Measurements from ENCODE around the gene ST6GALNAC3.
A peak's percentile ranks its signal among the peaks of the same experiment; 100 is the strongest.

ST6GALNAC3 gene

GRCh38 chr1:76144247-76144646 lies 69.7 kb downstream of the ST6GALNAC3 start:
- DNase-seq (ENCODE audit: low read depth in 1 of 2, low spot score in 1 of 2): no peak
- TF ChIP-seq JUND (IDR thresholded peaks at IDR 0.05; ENCODE audit: low read depth): no peak
- in situ Hi-C loops (cut with HindIII; ENCODE audit: low pct_unique_long_range_greater_than_20kb, low sequenced_read_pairs): no loop called here

- in situ Hi-C loops (cut with HindIII; ENCODE audit: low pct_unique_long_range_greater_than_20kb, low sequenced_read_pairs): no loop called here
- TF ChIP-seq JUND (IDR thresholded peaks at IDR 0.05; ENCODE audit: low read depth): no peak
- DNase-seq (ENCODE audit: low read depth in 1 of 2, low spot score in 1 of 2): no peak
Measured at GRCh38 chr1:76145332-76145731, 70.8 kb downstream of the ST6GALNAC3 start.

GRCh38 chr1:76146184-76146583 lies 71.6 kb downstream of the ST6GALNAC3 start:
- in situ Hi-C loops (cut with HindIII; ENCODE audit: low pct_unique_long_range_greater_than_20kb, low sequenced_read_pairs): no loop called here
- no peak for DNase-seq (ENCODE audit: low read depth in 1 of 2, low spot score in 1 of 2)
- TF ChIP-seq JUND (IDR thresholded peaks at IDR 0.05; ENCODE audit: low read depth): no peak

- DNase-seq (ENCODE audit: low read depth in 1 of 2, low spot score in 1 of 2): no peak
- no peak for TF ChIP-seq JUND (IDR thresholded peaks at IDR 0.05; ENCODE audit: low read depth)
- in situ Hi-C loops (cut with HindIII; ENCODE audit: low pct_unique_long_range_greater_than_20kb, low sequenced_read_pairs): no loop called here
Measured at GRCh38 chr1:76147917-76148316, 73.4 kb downstream of the ST6GALNAC3 start.

- DNase-seq (ENCODE audit: low read depth in 1 of 2, low spot score in 1 of 2): no peak
- in situ Hi-C loops (cut with HindIII; ENCODE audit: low pct_unique_long_range_greater_than_20kb, low sequenced_read_pairs): no loop called here
- TF ChIP-seq JUND (IDR thresholded peaks at IDR 0.05; ENCODE audit: low read depth): no peak
Measured at GRCh38 chr1:76148460-76148859, 73.9 kb downstream of the ST6GALNAC3 start.

GRCh38 chr1:76153841-76154205 lies 79.3 kb downstream of the ST6GALNAC3 start:
- in situ Hi-C loops (cut with HindIII; ENCODE audit: low pct_unique_long_range_greater_than_20kb, low sequenced_read_pairs): no loop called here
- no peak for TF ChIP-seq JUND (IDR thresholded peaks at IDR 0.05; ENCODE audit: low read depth)
- DNase-seq (ENCODE audit: low read depth in 1 of 2, low spot score in 1 of 2): no peak

GRCh38 chr1:76154206-76154956 lies 79.8 kb downstream of the ST6GALNAC3 start:
- TF ChIP-seq JUND (IDR thresholded peaks at IDR 0.05; ENCODE audit: low read depth): no peak
- DNase-seq (ENCODE audit: low read depth in 1 of 2, low spot score in 1 of 2): peak; percentile 11 to 69
- in situ Hi-C loops (cut with HindIII; ENCODE audit: low pct_unique_long_range_greater_than_20kb, low sequenced_read_pairs): no loop called here

- DNase-seq (ENCODE audit: low read depth in 1 of 2, low spot score in 1 of 2): no peak
- in situ Hi-C loops (cut with HindIII; ENCODE audit: low pct_unique_long_range_greater_than_20kb, low sequenced_read_pairs): no loop called here
- TF ChIP-seq JUND (IDR thresholded peaks at IDR 0.05; ENCODE audit: low read depth): no peak
Measured at GRCh38 chr1:76156987-76157386, 82.4 kb downstream of the ST6GALNAC3 start.

GRCh38 chr1:76158126-76158525 lies 83.6 kb downstream of the ST6GALNAC3 start:
- no peak for TF ChIP-seq JUND (IDR thresholded peaks at IDR 0.05; ENCODE audit: low read depth)
- DNase-seq (ENCODE audit: low read depth in 1 of 2, low spot score in 1 of 2): no peak
- in situ Hi-C loops (cut with HindIII; ENCODE audit: low pct_unique_long_range_greater_than_20kb, low sequenced_read_pairs): no loop called here

- no peak for TF ChIP-seq JUND (IDR thresholded peaks at IDR 0.05; ENCODE audit: low read depth)
- DNase-seq (ENCODE audit: low read depth in 1 of 2, low spot score in 1 of 2): no peak
- in situ Hi-C loops (cut with HindIII; ENCODE audit: low pct_unique_long_range_greater_than_20kb, low sequenced_read_pairs): no loop called here
Measured at GRCh38 chr1:76160225-76160624, 85.7 kb downstream of the ST6GALNAC3 start.

- DNase-seq (ENCODE audit: low read depth in 1 of 2, low spot score in 1 of 2): no peak
- in situ Hi-C loops (cut with HindIII; ENCODE audit: low pct_unique_long_range_greater_than_20kb, low sequenced_read_pairs): no loop called here
- no peak for TF ChIP-seq JUND (IDR thresholded peaks at IDR 0.05; ENCODE audit: low read depth)
Measured at GRCh38 chr1:76161451-76161850, 86.9 kb downstream of the ST6GALNAC3 start.

- in situ Hi-C loops (cut with HindIII; ENCODE audit: low pct_unique_long_range_greater_than_20kb, low sequenced_read_pairs): no loop called here
Measured at GRCh38 chr1:76162254-76162653, 87.7 kb downstream of the ST6GALNAC3 start.

GRCh38 chr1:76164165-76164564 lies 89.6 kb downstream of the ST6GALNAC3 start:
- DNase-seq (ENCODE audit: low read depth in 1 of 2, low spot score in 1 of 2): no peak
- TF ChIP-seq JUND (IDR thresholded peaks at IDR 0.05; ENCODE audit: low read depth): no peak
- in situ Hi-C loops (cut with HindIII; ENCODE audit: low pct_unique_long_range_greater_than_20kb, low sequenced_read_pairs): no loop called here

More at GRCh38 chr1:76162254-76162653, 87.7 kb downstream of the ST6GALNAC3 start:
- DNase-seq (ENCODE audit: low read depth in 1 of 2, low spot score in 1 of 2): no peak
- no peak for TF ChIP-seq JUND (IDR thresholded peaks at IDR 0.05; ENCODE audit: low read depth)

GRCh38 chr1:76170084-76170483 lies 95.5 kb downstream of the ST6GALNAC3 start:
- no peak for TF ChIP-seq JUND (IDR thresholded peaks at IDR 0.05; ENCODE audit: low read depth)
- in situ Hi-C loops (cut with HindIII; ENCODE audit: low pct_unique_long_range_greater_than_20kb, low sequenced_read_pairs): no loop called here

More at GRCh38 chr1:76170084-76170483, 95.5 kb downstream of the ST6GALNAC3 start:
- DNase-seq (ENCODE audit: low read depth in 1 of 2, low spot score in 1 of 2): no peak

Data from T47D (cell line).